Fibroblast of villous mesenchyme (primary cell): ENCODE measurements around the gene IRF5. TPM values are rescaled to one million over a fixed set of nuclear protein-coding genes. Genes with fewer than 3 reads are reported as not detected.

Experiments
- DNase-seq: peaks from one replicate; pipeline ENCODE4 v3.0.0-alpha.2; 2010; ENCODE audit warnings: low read depth
- H3K4me3 ChIP-seq: 2 replicates; pipeline ENCODE4 v1.5.1; 2011; ENCODE audit warnings: low read depth, mild to moderate bottlenecking, low read length
- CTCF ChIP-seq: IDR thresholded peaks from 2 replicates; pipeline ENCODE4 v1.5.1; 2012; ENCODE audit warnings: low read depth, mild to moderate bottlenecking, low read length; ENCODE audit not compliant: insufficient read depth
- total RNA-seq: library from RNA; depleted of rRNA; stranded (reverse); fragments of >200 nt; gene quantifications from 2 replicates; pipeline ENCODE4 v1.2.3, GENCODE V29; 2012

IRF5 gene
- under 0.01 TPM in 1 of 2 replicates, not detected in the other for total RNA-seq

- peak within 1 kb of the TSS; percentile 38 for H3K4me3 ChIP-seq
- no peak for TF ChIP-seq CTCF
- DNase-seq: peak; percentile 5
These were observed at the start of gene IRF5 for GRCh38 chr7:128937647-128938543. Gene IRF5, plus strand, starts transcription at chr7:128937927. Its CDS starts 4,155 bp downstream, at chr7:128942082.

GRCh38 chr7:128888039-128888755 is 49.5 kb upstream of the IRF5 start:
- no peak overlapping the region for H3K4me3 ChIP-seq
- TF ChIP-seq CTCF: no peak
- DNase-seq: no peak

GRCh38 chr7:128888756-128889095 is 49.0 kb upstream of the IRF5 start:
- no peak overlapping the region for H3K4me3 ChIP-seq
- DNase-seq: no peak
- TF ChIP-seq CTCF: no peak

GRCh38 chr7:128889121-128889520 is 48.6 kb upstream of the IRF5 start:
- DNase-seq: no peak
- no peak overlapping the region for H3K4me3 ChIP-seq
- TF ChIP-seq CTCF: no peak

- no peak overlapping the region for H3K4me3 ChIP-seq
- no peak for DNase-seq
- no peak for TF ChIP-seq CTCF
These were observed 47.2 kb upstream of the IRF5 start for GRCh38 chr7:128890306-128891109.

GRCh38 chr7:128891110-128891941 is 46.4 kb upstream of the IRF5 start:
- DNase-seq: no peak
- H3K4me3 ChIP-seq: no peak overlapping the region

More at GRCh38 chr7:128891110-128891941, 46.4 kb upstream of the IRF5 start:
- TF ChIP-seq CTCF: no peak
